CD4-positive, alpha-beta T cell treated with Interleukin-6 at 100 ng/mL for 8 hours (primary cell): ENCODE data around the gene FCRL6.

Source experiments
- DNase-seq: peaks from one replicate; pipeline ENCODE4 v3.0.0-alpha.2; 2020; ENCODE audit warnings: mixed read lengths, low spot score

FCRL6 gene, protein sequence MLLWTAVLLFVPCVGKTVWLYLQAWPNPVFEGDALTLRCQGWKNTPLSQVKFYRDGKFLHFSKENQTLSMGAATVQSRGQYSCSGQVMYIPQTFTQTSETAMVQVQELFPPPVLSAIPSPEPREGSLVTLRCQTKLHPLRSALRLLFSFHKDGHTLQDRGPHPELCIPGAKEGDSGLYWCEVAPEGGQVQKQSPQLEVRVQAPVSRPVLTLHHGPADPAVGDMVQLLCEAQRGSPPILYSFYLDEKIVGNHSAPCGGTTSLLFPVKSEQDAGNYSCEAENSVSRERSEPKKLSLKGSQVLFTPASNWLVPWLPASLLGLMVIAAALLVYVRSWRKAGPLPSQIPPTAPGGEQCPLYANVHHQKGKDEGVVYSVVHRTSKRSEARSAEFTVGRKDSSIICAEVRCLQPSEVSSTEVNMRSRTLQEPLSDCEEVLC

DNA sequence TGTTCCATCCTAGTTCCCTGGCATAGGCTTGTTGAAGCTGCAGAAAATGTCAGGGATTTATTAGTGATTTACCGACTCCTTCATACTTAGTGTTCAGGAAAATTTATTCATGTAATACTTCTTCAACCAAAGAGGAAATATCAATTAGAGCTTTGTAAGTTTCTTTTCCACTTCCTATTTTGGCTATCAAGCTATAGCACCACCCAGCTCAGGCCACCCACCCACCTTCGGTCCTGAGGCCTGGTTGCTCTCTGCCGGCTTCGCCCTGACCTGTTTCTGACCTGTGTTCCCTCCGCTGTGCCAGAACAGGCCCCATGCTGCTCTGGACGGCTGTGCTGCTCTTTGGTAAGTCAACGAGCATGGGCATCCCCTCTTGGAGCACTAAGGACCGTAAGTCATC lies at the start of gene FCRL6:
Gene FCRL6 (plus strand): TSS at position 250 of the 400 bp plus-strand sequence. CDS start 65 bp downstream, at position 315.
- no peak for DNase-seq

DNA sequence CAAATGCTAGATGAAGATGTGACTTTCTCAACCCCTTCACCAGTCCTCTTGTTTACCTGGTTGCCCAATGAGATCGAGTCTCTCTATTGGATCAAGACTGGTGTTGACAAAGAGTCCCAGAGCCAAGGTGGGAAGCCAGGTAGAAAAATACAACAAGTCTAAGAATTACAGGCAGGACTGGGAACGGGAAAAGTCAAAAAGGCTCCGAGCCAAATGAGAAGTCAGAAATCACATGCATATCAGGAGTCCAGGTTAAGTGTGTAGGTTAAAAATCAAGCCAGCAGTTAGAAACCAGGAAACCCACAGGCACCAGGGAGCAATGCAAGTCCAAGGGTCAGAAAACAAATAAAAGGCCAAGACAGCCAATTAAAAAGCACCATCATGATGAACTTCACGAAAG lies 48.8 kb upstream of the FCRL6 start:
- DNase-seq = no peak

DNA sequence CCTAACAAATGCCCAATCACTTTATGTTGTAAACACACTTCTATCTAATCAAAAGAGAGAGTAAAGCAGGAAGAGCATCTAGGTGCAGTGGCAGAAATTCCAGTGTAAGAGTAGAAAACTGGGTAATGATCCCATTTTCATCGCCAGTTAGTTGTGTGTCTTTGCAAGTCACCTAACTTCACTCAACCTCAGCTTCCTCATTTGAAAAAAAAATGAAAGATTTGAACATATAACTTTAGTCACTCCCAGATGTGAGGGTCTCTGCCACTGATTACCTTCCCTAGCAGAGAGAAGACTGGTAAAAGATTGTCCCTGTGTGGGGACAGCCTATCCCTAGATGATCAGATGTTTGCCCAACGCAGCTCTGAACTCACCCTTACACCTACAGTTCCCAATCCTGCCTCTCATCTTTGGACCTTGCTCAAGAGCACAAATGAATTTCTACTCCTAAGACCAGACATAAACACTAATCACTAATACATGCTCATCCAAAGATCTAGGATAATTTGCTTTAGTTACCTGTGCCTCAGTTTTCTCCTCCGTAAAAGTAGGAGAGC lies 46.6 kb upstream of the FCRL6 start:
- DNase-seq = no peak

- no peak for DNase-seq
Observed at GRCh38 chr1:159756397-159756796, 45.8 kb upstream of the FCRL6 start.

DNA sequence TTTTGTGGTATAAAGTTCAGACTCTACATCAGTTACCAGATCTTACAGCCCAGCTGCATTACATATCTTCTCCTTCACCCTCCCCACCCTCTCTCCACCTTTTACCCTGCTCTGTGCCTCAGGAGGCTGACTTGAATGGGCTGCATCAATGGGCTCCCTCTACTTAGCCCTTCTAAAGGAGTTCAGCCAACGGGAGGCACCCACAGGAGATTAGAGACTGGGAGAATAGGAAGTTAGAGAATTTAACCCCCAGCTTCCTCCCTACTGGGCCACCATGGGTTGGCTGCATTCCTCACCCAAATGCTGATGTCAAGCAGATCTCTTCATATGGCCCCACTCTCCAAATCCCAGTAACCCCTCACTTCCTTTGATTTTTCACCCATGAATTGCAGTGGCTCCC lies 38.5 kb upstream of the FCRL6 start:
- no peak for DNase-seq

- no peak for DNase-seq
Observed at GRCh38 chr1:159765806-159766205, 36.4 kb upstream of the FCRL6 start.

GRCh38 chr1:159771127-159771895 lies 30.8 kb upstream of the FCRL6 start:
- DNase-seq = no peak

- DNase-seq = no peak
Observed at GRCh38 chr1:159774465-159774864, 27.7 kb upstream of the FCRL6 start.

GRCh38 chr1:159775716-159776115 lies 26.4 kb upstream of the FCRL6 start:
- no peak for DNase-seq

DNA sequence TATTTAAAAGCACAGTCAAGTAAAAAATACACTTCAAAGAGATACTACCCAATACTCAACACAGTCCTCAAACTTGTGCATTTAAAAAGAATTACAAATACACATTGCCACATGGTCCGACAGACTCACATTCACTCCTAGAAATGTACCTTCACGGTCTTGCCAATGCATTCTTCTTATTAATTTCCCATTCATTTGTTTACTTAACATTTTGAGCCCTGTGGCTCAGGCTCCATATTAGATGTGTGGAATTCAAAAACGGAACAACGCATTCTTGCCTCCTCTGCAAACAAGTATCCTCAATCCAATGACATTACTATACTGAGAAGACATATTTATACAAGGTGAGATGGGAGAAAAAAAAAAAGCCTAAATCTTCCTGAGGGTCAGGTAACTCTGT lies 23.9 kb upstream of the FCRL6 start:
- no peak for DNase-seq

GRCh38 chr1:159779403-159779851 lies 22.7 kb upstream of the FCRL6 start:
- DNase-seq = no peak

- peak; percentile 97 for DNase-seq
Observed at GRCh38 chr1:159780583-159781582, 21.3 kb upstream of the FCRL6 start, which contains the start of gene DUSP23. Gene DUSP23 (plus strand): TSS chr1:159780962. CDS start chr1:159781101, 139 bp downstream.

DNA sequence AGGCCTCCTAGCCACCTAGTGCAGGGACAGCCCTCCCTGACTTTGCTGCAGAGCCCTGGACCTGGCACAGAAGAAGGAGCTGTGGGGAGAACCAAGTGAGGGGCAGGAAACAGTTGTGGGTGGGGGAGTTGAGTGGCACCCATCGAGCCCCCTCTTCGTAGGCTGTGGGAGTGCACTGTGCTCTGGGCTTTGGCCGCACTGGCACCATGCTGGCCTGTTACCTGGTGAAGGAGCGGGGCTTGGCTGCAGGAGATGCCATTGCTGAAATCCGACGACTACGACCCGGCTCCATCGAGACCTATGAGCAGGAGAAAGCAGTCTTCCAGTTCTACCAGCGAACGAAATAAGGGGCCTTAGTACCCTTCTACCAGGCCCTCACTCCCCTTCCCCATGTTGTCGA lies 20.2 kb upstream of the FCRL6 start:
- no peak for DNase-seq

GRCh38 chr1:159783724-159784123 lies 18.4 kb upstream of the FCRL6 start:
- DNase-seq = no peak

DNA sequence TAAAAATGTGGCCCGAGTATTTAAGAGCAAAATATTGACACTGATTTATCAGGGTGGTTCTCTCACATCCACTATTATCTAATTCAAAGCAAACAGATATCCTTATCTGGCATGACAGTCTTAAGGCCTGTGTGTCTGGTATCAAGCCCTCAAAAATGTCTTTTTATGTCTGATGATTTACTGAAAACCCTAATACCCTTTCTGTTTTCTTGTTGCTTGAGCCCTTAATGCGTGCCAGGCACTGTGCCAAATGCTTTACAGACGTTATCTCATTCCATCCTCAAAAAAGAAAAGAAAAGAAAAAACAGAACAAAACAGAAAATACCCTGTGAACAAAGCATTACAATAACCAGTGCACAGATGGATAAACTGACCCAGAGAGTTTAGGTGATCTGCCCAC lies 15.7 kb upstream of the FCRL6 start:
- no peak for DNase-seq

DNA sequence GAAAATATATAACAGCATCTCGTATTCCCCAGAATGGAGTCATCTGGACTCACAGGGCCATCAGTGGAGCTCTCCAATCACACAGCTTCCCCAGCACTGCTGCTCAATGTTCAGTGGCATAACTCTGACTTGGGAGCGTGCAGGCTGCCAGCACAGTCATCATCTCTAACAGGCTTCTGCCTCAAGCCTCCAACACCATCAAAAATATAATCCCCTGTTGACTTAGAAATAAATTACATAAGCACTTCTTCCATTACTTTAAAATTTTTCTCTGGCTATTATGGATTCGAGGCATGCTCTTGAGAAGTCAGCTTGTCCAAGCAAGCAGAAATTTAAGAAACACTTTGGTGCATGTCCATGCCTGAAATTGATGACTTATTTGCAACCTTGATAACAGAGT lies 15.2 kb upstream of the FCRL6 start:
- no peak for DNase-seq

GRCh38 chr1:159790237-159790917 lies 11.8 kb upstream of the FCRL6 start:
- no peak for DNase-seq

DNA sequence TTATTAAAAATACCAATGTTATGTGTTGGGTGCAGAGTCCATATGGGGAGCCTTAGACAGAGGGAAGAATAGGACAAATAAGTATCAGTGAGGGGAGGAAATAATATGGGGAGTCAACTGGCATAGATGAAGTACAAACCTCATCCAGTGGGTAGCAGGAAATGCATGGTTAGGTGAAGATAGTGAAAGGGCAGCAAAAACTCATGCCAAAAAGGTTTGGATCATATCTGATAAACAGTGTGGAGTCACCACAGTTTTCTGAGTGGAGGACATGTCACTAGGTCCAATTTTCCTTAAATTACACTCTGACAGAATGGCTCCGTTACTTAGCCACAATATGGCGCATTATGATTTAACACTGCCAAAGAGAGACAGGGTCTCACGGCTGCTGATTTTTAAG lies 11.1 kb upstream of the FCRL6 start:
- no peak for DNase-seq

DNA sequence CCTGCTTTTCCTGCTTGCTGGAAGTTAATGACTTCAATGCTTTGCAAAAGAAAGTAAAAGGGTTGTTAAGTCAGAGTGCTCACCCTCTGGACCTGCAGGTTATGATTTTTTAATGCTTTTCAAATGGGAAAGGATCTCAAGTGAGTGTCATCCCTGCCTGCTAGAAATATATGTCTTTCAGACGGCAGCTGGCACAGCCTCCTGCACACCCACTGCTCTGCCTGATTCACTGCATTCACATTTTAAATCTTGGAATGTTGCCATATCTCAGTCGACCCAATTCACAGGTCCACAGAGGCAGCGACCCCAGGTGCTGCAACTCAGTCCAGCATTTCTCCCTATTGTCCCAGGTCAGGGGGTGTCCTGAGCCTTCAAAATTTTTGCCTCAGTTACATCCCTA lies 10.7 kb upstream of the FCRL6 start:
- no peak for DNase-seq

GRCh38 chr1:159795534-159795933 lies 6.6 kb upstream of the FCRL6 start:
- no peak for DNase-seq

DNA sequence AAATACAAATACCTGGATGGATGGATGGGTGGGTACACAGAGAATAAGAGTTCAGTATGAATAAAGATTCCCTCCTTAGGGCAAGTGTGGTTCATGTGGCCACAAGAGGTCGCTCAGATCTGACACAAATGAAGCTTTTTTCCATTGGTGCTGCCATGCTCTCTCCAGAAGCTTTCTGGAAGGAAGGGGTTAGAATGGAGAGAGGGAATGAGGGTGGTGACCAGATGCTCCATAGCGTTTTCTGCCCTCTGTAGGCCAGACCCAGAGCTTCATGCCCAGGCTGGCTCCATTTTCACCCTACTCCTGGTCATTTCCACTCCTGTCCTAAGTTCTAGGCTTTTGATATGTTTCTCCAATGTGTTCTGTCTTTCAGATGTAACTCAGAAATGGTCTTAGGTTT lies 3.3 kb upstream of the FCRL6 start:
- peak; percentile 38 for DNase-seq
